ENCODE data around the gene KIR2DL1. TPM values are rescaled to one million over a fixed set of nuclear protein-coding genes. Genes with fewer than 3 reads are reported as not detected.
"Not testable (repeated sequence)": the region's sequence is repeated elsewhere in the genome, so short reads cannot be mapped to it uniquely, and the experiment has no call there.

Gene KIR2DL1
- total RNA-seq, 4 donors from 2014 or later, result 0.36 TPM; not detected in 3

GRCh38 chr19:54792814-54793213, 23.2 kb downstream of the KIR2DL1 start:
- DNase-seq (ENCODE audit: low spot score) (no peak), ATAC-seq (ENCODE audit: low FRiP score) (no peak)
- TF ChIP-seq, protein P1, sequence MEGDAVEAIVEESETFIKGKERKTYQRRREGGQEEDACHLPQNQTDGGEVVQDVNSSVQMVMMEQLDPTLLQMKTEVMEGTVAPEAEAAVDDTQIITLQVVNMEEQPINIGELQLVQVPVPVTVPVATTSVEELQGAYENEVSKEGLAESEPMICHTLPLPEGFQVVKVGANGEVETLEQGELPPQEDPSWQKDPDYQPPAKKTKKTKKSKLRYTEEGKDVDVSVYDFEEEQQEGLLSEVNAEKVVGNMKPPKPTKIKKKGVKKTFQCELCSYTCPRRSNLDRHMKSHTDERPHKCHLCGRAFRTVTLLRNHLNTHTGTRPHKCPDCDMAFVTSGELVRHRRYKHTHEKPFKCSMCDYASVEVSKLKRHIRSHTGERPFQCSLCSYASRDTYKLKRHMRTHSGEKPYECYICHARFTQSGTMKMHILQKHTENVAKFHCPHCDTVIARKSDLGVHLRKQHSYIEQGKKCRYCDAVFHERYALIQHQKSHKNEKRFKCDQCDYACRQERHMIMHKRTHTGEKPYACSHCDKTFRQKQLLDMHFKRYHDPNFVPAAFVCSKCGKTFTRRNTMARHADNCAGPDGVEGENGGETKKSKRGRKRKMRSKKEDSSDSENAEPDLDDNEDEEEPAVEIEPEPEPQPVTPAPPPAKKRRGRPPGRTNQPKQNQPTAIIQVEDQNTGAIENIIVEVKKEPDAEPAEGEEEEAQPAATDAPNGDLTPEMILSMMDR (IDR thresholded peaks at IDR 0.05), result no peak

- no peak for DNase-seq (ENCODE audit: low spot score)
- ATAC-seq (ENCODE audit: low FRiP score), result no peak
- TF ChIP-seq, protein P1 (IDR thresholded peaks at IDR 0.05), result no peak
These were observed 26.2 kb downstream of the KIR2DL1 start for GRCh38 chr19:54795758-54796157.

- TF ChIP-seq, protein P1 (IDR thresholded peaks at IDR 0.05), result no peak
- ATAC-seq (ENCODE audit: low FRiP score) (no peak), DNase-seq (ENCODE audit: low spot score) (no peak)
These were observed 33.8 kb downstream of the KIR2DL1 start, which contains the start of gene KIR2DL4 for GRCh38 chr19:54803410-54803809. TSS of gene KIR2DL4 (plus strand) at chr19:54803610. CDS start at chr19:54803652, 42 bp downstream.

GRCh38 chr19:54804101-54804500, 34.5 kb downstream of the KIR2DL1 start:
- ATAC-seq (ENCODE audit: low FRiP score) (no peak), DNase-seq (ENCODE audit: low spot score) (no peak)
- TF ChIP-seq, protein P1 (IDR thresholded peaks at IDR 0.05), result no peak

DNA sequence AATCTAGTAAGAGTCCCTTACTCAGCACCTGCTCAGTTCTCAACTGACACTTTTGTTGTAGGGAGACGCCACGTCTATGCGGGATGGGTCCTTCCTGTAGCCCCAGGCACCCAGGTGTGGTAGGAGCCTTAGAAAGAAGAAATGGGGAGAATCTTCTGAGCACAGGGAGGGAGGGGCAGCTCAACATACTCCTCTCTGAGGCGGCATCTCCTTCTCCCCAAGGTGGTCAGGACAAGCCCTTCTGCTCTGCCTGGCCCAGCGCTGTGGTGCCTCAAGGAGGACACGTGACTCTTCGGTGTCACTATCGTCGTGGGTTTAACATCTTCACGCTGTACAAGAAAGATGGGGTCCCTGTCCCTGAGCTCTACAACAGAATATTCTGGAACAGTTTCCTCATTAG, 35.0 kb downstream of the KIR2DL1 start:
- TF ChIP-seq, protein P1 (IDR thresholded peaks at IDR 0.05), result no peak
- ATAC-seq (ENCODE audit: low FRiP score) (no peak), DNase-seq (ENCODE audit: low spot score) (no peak)

DNA sequence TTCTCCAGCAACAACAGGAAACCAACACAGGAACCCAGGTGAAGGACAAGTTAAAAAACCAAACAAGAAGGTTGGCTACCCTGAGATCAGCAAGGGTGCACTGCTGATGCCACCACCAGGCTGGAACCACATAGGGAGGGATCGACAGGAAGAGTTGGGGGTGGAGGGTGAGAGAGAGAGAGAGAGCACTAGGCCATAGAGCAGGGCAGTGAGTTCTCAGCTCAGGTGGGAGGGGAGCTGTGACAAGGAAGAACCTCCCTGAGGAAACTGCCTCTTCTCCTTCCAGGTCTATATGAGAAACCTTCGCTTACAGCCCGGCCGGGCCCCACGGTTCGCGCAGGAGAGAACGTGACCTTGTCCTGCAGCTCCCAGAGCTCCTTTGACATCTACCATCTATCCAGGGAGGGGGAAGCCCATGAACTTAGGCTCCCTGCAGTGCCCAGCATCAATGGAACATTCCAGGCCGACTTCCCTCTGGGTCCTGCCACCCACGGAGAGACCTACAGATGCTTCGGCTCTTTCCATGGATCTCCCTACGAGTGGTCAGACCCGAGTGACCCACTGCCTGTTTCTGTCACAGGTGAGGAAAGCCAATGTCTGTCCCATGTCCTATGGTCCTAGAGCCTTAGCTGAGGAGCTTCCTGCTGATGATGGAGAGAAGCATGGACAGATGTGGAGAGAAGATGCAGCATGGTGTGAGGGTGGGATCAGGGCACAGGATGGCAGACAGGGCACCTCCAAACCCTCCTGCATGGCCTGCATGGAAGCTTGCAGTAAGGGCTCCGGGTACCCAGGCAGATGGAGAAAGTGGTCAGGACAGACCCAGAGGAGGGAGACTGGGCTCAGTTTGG, 36.3 kb downstream of the KIR2DL1 start:
- TF ChIP-seq, protein P1 (IDR thresholded peaks at IDR 0.05), result no peak
- no peak for DNase-seq (ENCODE audit: low spot score)
- no peak for ATAC-seq (ENCODE audit: low FRiP score)

GRCh38 chr19:54806516-54806838, 36.9 kb downstream of the KIR2DL1 start:
- ATAC-seq (ENCODE audit: low FRiP score) (no peak), DNase-seq (ENCODE audit: low spot score) (no peak)
- TF ChIP-seq, protein P1 (IDR thresholded peaks at IDR 0.05), result no peak

DNA sequence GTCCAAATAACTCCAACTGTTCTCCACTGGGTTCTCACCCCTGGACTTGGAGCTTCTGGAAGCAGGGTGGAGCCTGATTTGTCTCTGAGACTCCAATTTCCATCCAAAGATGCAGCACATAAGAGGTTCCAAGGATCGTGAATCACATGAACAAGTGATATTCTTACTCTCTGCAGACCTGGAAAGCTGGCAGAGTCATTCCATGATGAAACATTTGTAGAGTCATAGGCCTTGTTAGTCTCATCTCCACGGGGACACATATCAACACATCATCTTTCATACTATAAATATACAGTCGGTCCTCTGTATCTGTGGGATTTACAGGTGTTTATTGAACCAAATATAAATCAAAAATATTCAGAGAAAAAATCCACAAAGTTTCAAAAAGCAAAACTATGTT, 45.0 kb downstream of the KIR2DL1 start:
- not testable (repeated sequence) for ATAC-seq (ENCODE audit: low FRiP score); DNase-seq (ENCODE audit: low spot score)

DNA sequence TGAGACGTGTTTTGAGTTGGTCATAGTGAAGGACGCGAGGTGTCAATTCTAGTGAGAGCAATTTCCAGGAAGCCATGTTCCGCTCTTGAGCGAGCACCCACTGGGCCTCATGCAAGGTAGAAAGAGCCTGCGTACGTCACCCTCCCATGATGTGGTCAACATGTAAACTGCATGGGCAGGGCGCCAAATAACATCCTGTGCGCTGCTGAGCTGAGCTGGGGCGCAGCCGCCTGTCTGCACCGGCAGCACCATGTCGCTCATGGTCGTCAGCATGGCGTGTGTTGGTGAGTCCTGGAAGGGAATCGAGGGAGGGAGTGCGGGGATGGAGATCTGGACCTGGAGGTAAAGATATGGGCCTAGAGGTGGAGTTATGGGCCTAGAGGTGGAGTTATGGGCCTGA, 46.7 kb downstream of the KIR2DL1 start, which contains the start of gene KIR3DL1:
Gene KIR3DL1, plus strand, starts transcription at position 218 of the 400 bp plus-strand sequence.
- not testable (repeated sequence) for ATAC-seq (ENCODE audit: low FRiP score); DNase-seq (ENCODE audit: low spot score)
